Mesendoderm (in vitro differentiated cells): ENCODE measurements around the gene BCDIN3D.

Source experiments
- DNase-seq: peaks from one replicate; pipeline ENCODE4 v3.0.0; 2013
- H2AK5ac ChIP-seq: 2 replicates; pipeline ENCODE4 v1.6.1; 2013; ENCODE audit warnings: low read length, inconsistent platforms
- H2BK120ac ChIP-seq: 2 replicates; pipeline ENCODE4 v1.6.1; 2013; ENCODE audit warnings: low read depth, mild to moderate bottlenecking, low read length, moderate library complexity, mixed read lengths
- H2BK15ac ChIP-seq: replicated peaks from 2 replicates; pipeline ENCODE4 v1.6.1; 2013; ENCODE audit warnings: low read depth, mild to moderate bottlenecking, moderate library complexity
- H2BK5ac ChIP-seq: 2 replicates; pipeline ENCODE4 v1.6.1; 2013; ENCODE audit warnings: low read length, inconsistent platforms
- H3K18ac ChIP-seq: 2 replicates; pipeline ENCODE4 v1.6.1; 2013; ENCODE audit warnings: mild to moderate bottlenecking, low read length, mixed read lengths
- H3K23ac ChIP-seq: one replicate; pipeline ENCODE4 v1.6.1; 2013; ENCODE audit warnings: low read length
- H3K27ac ChIP-seq: 2 replicates; pipeline ENCODE4 v1.5.1; 2013; ENCODE audit warnings: low read depth, mild to moderate bottlenecking, inconsistent platforms, low read length, moderate library complexity
- H3K27me3 ChIP-seq: 2 replicates; pipeline ENCODE4 v1.6.1; 2013; ENCODE audit warnings: low read length, control low read depth, mild to moderate bottlenecking, inconsistent platforms; ENCODE audit not compliant: insufficient read depth, poor library complexity
- H3K36me3 ChIP-seq: 2 replicates; pipeline ENCODE4 v1.6.1; 2013; ENCODE audit warnings: low read length, inconsistent platforms; ENCODE audit not compliant: control insufficient read depth, insufficient read depth
- H3K4ac ChIP-seq: one replicate; pipeline ENCODE4 v1.6.1; 2013; ENCODE audit warnings: low read depth, mild to moderate bottlenecking, low read length, moderate library complexity
- H3K4me1 ChIP-seq: 2 replicates; pipeline ENCODE4 v1.6.1; 2013; ENCODE audit warnings: low read depth, low read length, inconsistent platforms; ENCODE audit not compliant: control insufficient read depth
- H3K4me2 ChIP-seq: 2 replicates; pipeline ENCODE4 v1.6.1; 2013; ENCODE audit warnings: low read length
- H3K4me3 ChIP-seq: 2 replicates; pipeline ENCODE4 v1.5.1; 2013; ENCODE audit warnings: mild to moderate bottlenecking, low read length
- H3K56ac ChIP-seq: one replicate; pipeline ENCODE4 v1.6.1; 2013; ENCODE audit warnings: low read length
- H3K79me1 ChIP-seq: 2 replicates; pipeline ENCODE4 v1.6.1; 2013; ENCODE audit warnings: low read length, inconsistent platforms
- H3K79me2 ChIP-seq: 2 replicates; pipeline ENCODE4 v1.6.1; 2013; ENCODE audit warnings: mild to moderate bottlenecking, low read length; ENCODE audit not compliant: control insufficient read depth, insufficient read depth
- H3K9ac ChIP-seq: 2 replicates; pipeline ENCODE4 v1.6.1; 2013; ENCODE audit warnings: low read length, inconsistent platforms
- H4K5ac ChIP-seq: one replicate; pipeline ENCODE4 v1.6.1; 2013; ENCODE audit warnings: low read length
- H4K8ac ChIP-seq: one replicate; pipeline ENCODE4 v1.6.1; 2013; ENCODE audit warnings: low read depth, mild to moderate bottlenecking, control low read depth, low read length, moderate library complexity
- WGBS: extraction: QIAGEN DNeasy Blood & Tissue Kit; methylation state at CpG from one replicate; pipeline ENCODE4 v1.1.7; 2013; ENCODE audit warnings: low lambda C conversion rate, missing lambda C conversion rate; ENCODE audit not compliant: insufficient coverage; ENCODE audit errors: extremely low coverage; 5-methylcytosine and 5-hydroxymethylcytosine counted together

BCDIN3D gene

DNA sequence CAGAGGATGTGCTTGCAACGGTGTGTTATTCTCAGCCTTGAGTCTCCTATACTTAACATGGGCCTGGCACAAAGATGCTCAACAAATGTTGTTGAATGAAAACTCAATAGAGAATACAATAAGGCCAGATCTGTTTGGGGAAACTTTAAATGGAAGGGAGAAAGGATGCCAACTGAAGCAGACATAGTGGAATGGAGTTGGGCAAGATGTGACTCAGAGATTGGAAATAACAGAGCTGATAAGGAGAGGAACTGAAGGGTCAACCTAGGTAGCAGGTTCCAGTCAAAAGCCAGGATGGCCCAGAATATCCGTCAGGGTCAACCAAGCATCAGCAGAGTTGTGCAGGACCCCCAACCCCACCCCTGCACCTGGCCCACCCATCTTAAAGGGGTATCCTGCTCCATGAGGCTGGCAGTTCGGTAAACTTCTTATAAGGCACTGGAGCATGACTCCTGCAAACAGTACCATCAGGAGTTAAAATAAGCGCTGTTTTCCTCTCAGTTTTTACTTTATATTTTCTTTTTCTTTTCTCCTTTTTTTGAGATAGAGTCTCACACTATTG, 1.1 kb upstream of the BCDIN3D start:
- DNase-seq = no peak
- no peak overlapping the region for H3K4me3 ChIP-seq

DNA sequence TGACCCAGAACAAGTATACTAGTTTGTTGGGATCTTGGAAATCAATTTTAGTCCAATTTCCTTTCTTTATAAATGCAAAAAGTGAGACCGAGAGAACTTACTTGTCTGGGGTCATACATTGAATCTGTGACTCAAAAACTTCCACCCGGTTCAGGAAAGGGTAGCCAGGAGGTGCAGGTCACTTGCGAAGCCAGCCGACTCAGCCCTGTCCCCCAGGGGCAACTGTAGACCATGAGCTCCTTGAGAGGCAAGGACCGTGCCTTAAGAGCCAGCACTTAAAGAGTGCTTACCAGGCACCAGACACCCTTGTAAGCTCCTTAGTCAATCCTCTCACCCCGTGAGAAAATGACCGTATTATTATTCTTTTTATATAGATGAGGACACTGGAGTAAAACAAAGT, 505 bp upstream of the BCDIN3D start:
- no peaks in the 10 kb centered on the region for H3K36me3 ChIP-seq
- H3K23ac ChIP-seq = no peak overlapping the region
- H2BK5ac ChIP-seq = no peak overlapping the region
- peak overlapping the region; percentile 44 for H3K4me3 ChIP-seq
- no CpG with 5 or more reads among the region's 7 CpGs for WGBS
- no peak overlapping the region for H3K18ac ChIP-seq
- no peak for DNase-seq
- H3K79me1 ChIP-seq = peaks cover 2% of the 10 kb centered on the region
- no peak overlapping the region for H3K27ac ChIP-seq
- no peak overlapping the region for H2AK5ac ChIP-seq
- peak overlapping the region; percentile 60 for H3K4me2 ChIP-seq
- peak overlapping the region; percentile 70 for H3K9ac ChIP-seq
- no peaks in the 10 kb centered on the region for H3K4me1 ChIP-seq
- H2BK15ac ChIP-seq = no peak overlapping the region
- no peak overlapping the region for H2BK120ac ChIP-seq
- no peaks in the 10 kb centered on the region for H3K79me2 ChIP-seq
- peak overlapping the region; percentile 92 for H3K56ac ChIP-seq
- H4K8ac ChIP-seq = no peak overlapping the region
- H3K4ac ChIP-seq = no peak overlapping the region
- peak overlapping the region; percentile 44 for H4K5ac ChIP-seq
- H3K27me3 ChIP-seq = no peaks in the 10 kb centered on the region

More for the DNA sequence above, 1.1 kb upstream of the BCDIN3D start:
- no peak overlapping the region for H3K4ac ChIP-seq
- H2AK5ac ChIP-seq = no peak overlapping the region
- no peaks in the 10 kb centered on the region for H3K4me1 ChIP-seq
- no peaks in the 10 kb centered on the region for H3K36me3 ChIP-seq
- H3K79me1 ChIP-seq = peaks cover 2% of the 10 kb centered on the region
- no peak overlapping the region for H2BK120ac ChIP-seq
- H2BK5ac ChIP-seq = no peak overlapping the region
- no peak overlapping the region for H3K9ac ChIP-seq
- no peaks in the 10 kb centered on the region for H3K27me3 ChIP-seq
- H3K23ac ChIP-seq = no peak overlapping the region
- no peak overlapping the region for H3K56ac ChIP-seq
- no CpG with 5 or more reads among the region's 4 CpGs for WGBS
- H4K8ac ChIP-seq = no peak overlapping the region
- no peak overlapping the region for H4K5ac ChIP-seq
- H3K4me2 ChIP-seq = no peak overlapping the region
- no peak overlapping the region for H2BK15ac ChIP-seq
- H3K79me2 ChIP-seq = no peaks in the 10 kb centered on the region
- H3K18ac ChIP-seq = no peak overlapping the region
- H3K27ac ChIP-seq = no peak overlapping the region

DNA sequence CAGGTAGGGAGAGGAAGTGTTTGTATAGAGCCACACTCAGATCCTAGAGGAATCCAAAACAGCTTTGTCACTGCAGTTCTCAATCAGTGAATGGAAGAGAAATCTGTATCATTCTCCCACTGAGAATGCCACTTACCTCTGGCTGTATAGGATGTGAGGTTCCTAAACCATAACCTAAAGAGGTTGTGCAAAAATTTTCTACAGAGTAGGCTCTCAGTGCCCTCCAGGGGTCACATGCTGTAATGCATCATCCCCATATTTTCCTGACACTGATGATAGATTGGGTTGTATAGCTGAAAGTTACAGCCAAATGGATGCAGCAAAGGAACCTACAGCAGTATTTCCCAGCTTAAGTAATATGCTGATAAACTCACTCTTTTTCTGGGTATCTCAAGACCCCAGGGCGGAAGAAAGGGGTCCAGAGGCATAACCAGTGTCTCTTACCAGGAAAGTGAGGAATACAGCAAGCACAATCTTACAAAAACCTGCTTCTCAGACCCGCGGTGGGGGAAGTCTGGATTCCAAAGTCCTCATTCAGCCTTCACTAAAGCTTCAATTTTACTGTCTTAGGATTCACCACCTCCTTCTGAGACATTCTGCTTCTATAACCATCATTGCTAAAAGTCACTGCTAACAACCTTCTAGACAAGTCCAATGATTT, 3.8 kb downstream of the BCDIN3D start:
- Histone ChIP-seq H3K18ac (no peak overlapping the region), H3K4me2 (no peak overlapping the region), H3K56ac (no peak overlapping the region), H3K36me3 (no peaks in the 10 kb centered on the region), H2BK5ac (no peak overlapping the region), H3K79me2 (no peaks in the 10 kb centered on the region), H3K27ac (no peak overlapping the region), H2AK5ac (no peak overlapping the region), H4K8ac (no peak overlapping the region), H3K4me3 (no peak overlapping the region), H2BK120ac (no peak overlapping the region), H3K9ac (no peak overlapping the region), H3K79me1 (peaks cover 2% of the 10 kb centered on the region), H3K27me3 (no peaks in the 10 kb centered on the region), H2BK15ac (no peak overlapping the region), H4K5ac (no peak overlapping the region), H3K4me1 (no peaks in the 10 kb centered on the region), H3K23ac (no peak overlapping the region), H3K4ac (no peak overlapping the region)
- no CpG with 5 or more reads among the region's 3 CpGs for WGBS
- peak; percentile 60 for DNase-seq

DNA sequence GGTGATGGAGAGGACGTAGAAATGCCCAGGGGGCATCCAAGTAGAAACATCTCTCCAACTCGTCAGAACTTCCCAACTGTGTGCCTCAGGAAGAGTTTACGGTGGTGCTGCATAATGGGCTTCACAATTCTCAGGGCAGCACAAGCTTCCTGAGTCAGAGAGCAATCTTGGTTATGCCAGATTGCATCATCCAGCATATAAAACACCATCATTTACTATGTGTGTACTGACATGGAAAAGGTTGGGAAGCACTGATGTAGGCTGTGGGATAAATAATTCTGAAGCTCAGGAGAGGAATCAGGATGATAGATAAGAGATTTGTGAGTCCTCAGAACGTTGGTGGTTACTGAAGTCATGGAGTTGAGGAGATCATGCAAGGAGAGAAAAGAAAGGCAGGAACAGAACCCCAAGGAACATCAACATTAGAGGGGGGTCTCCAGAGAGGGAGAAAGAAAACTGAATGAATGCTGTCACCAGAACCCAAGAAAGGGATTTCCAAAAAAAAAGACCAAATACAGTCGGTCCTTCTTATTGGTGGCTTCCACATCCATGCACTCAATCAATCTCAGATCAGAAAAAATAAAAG, 10.0 kb downstream of the BCDIN3D start:
- H3K4me1 ChIP-seq = no peaks in the 10 kb centered on the region
- no peak overlapping the region for H4K5ac ChIP-seq
- WGBS = no CpG with 5 or more reads among the region's 5 CpGs
- no peaks in the 10 kb centered on the region for H3K27me3 ChIP-seq
- no peaks in the 10 kb centered on the region for H3K79me2 ChIP-seq
- no peak overlapping the region for H3K4ac ChIP-seq
- no peak overlapping the region for H3K4me3 ChIP-seq
- no peak overlapping the region for H3K9ac ChIP-seq
- H2BK15ac ChIP-seq = no peak overlapping the region
- no peak overlapping the region for H3K27ac ChIP-seq
- H3K36me3 ChIP-seq = no peaks in the 10 kb centered on the region
- no peak overlapping the region for H3K23ac ChIP-seq
- H3K4me2 ChIP-seq = no peak overlapping the region
- H3K79me1 ChIP-seq = no peaks in the 10 kb centered on the region
- H3K56ac ChIP-seq = no peak overlapping the region
- no peak overlapping the region for H2AK5ac ChIP-seq
- no peak overlapping the region for H3K18ac ChIP-seq
- no peak for DNase-seq
- H2BK5ac ChIP-seq = no peak overlapping the region
- H4K8ac ChIP-seq = no peak overlapping the region
- H2BK120ac ChIP-seq = no peak overlapping the region

DNA sequence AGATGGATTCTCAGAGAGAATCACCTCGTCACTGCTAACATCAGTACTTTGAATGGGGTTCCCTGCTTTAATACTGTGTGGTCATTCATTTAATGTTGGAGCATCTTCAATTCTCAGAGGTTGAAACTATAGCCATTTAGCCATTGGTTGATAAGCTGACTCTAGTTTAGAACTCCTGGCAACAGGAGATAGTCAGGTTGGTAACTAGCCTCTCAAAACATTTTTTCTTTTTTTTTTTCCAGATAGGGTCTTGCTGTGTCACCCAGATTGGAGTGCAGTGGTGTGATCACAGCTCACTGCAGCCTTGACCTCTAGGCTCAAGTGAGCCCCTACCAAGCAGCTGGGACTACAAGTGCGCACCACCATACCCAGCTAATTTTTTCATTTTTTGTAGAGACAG, 11.2 kb downstream of the BCDIN3D start:
- Histone ChIP-seq H3K4me1 (no peaks in the 10 kb centered on the region), H3K23ac (no peak overlapping the region), H4K8ac (no peak overlapping the region), H3K79me2 (peaks cover 7% of the 10 kb centered on the region), H3K79me1 (peaks cover 6% of the 10 kb centered on the region), H3K56ac (no peak overlapping the region), H3K27ac (no peak overlapping the region), H3K18ac (no peak overlapping the region), H3K27me3 (no peaks in the 10 kb centered on the region), H3K4me3 (no peak overlapping the region), H3K9ac (no peak overlapping the region), H2BK120ac (no peak overlapping the region), H4K5ac (no peak overlapping the region), H3K36me3 (no peaks in the 10 kb centered on the region), H2AK5ac (no peak overlapping the region), H2BK15ac (no peak overlapping the region), H3K4me2 (no peak overlapping the region), H2BK5ac (no peak overlapping the region), H3K4ac (no peak overlapping the region)
- no peak for DNase-seq
- WGBS = no CpG with 5 or more reads among the region's 2 CpGs
